ENCODE data around the gene FOXJ1. TPM values are rescaled to one million over a fixed set of nuclear protein-coding genes. Genes with fewer than 3 reads are reported as not detected.

Gene FOXJ1
- total RNA-seq, 1 donor from 2014 or later = not detected

DNA sequence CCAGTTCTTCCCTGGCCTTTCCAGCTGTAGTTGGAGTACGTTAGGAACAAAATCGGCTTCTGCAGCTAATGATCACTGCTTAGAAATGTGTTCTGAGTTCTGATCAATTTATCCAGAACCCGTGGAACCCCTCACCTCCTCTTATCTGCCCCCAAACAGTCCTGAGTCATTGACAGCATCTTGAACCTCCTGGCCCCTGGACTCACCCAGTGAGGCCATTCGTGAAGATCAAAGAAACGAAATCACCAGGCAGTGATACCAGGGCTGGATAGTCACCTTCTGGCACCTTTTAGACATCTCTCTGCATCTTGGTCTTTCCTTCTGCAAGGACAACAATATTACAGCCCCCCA lies 20.4 kb downstream of the FOXJ1 start:
- DNase-seq (ENCODE audit: low read depth) (no peak), FAIRE-seq (peak; percentile 76)
- H3K27me3 ChIP-seq (ENCODE audit: control insufficient read depth, insufficient read depth, low read length) = no peaks in the 10 kb centered on the region
- TF ChIP-seq, protein P1, sequence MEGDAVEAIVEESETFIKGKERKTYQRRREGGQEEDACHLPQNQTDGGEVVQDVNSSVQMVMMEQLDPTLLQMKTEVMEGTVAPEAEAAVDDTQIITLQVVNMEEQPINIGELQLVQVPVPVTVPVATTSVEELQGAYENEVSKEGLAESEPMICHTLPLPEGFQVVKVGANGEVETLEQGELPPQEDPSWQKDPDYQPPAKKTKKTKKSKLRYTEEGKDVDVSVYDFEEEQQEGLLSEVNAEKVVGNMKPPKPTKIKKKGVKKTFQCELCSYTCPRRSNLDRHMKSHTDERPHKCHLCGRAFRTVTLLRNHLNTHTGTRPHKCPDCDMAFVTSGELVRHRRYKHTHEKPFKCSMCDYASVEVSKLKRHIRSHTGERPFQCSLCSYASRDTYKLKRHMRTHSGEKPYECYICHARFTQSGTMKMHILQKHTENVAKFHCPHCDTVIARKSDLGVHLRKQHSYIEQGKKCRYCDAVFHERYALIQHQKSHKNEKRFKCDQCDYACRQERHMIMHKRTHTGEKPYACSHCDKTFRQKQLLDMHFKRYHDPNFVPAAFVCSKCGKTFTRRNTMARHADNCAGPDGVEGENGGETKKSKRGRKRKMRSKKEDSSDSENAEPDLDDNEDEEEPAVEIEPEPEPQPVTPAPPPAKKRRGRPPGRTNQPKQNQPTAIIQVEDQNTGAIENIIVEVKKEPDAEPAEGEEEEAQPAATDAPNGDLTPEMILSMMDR (IDR thresholded peaks at IDR 0.05; ENCODE audit: insufficient read depth, low read length, severe bottlenecking) = no peak
- no peak overlapping the region for H3K4me3 ChIP-seq (ENCODE audit: low read depth, low read length)
- no peaks in the 10 kb centered on the region for H3K36me3 ChIP-seq (ENCODE audit: control insufficient read depth, insufficient read depth, low read length)

DNA sequence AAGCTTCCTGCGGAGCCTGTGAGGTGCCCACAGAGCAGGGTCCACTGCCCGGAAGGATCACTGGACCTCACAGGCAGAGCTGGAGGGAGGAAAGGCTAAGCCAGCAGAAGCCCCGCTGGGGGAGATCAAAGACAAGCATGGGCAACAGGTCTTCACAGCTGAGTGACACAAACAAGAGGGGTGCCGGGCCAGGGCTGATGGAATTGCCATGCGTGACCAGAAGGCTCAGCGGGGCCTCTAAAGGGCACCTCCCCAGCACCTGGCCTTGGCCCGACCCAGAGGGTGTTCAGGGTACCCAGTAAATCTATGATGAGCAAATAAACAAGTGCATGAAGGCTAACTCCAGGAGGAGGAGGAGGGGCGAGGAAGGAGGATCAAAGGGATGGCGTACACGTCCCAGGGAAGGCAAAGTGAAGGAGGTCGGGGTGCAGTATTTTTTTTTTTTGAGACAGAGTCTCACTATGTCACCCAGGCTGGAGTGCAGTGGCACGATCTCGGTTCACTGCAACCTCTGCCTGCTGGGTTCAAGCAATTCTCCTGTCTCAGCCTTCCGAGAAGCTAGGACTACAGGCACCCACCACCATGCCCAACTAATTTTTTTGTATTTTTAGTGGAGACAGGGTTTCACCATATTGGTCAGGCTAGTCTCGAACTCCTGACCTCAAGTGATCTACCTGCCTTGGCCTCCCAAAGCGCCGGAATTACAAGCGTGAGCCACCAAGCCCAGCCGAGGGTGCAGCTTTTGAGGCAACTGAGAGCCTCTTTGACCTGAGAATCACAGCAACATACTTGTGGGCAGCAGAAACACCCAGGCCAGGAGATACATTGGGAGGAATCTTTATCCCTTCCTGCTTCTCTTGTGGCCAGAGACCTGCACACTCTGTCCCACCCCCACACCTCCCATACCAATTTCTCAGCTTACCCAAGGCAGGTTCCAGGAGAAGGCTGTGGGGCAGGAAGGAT lies 21.4 kb downstream of the FOXJ1 start:
- DNase-seq (ENCODE audit: low read depth) = no peak
- no peak for FAIRE-seq
- no peaks in the 10 kb centered on the region for H3K36me3 ChIP-seq (ENCODE audit: control insufficient read depth, insufficient read depth, low read length)
- TF ChIP-seq, protein P1 (IDR thresholded peaks at IDR 0.05; ENCODE audit: insufficient read depth, low read length, severe bottlenecking) = no peak
- no peaks in the 10 kb centered on the region for H3K27me3 ChIP-seq (ENCODE audit: control insufficient read depth, insufficient read depth, low read length)
- H3K4me3 ChIP-seq (ENCODE audit: low read depth, low read length) = no peak overlapping the region

DNA sequence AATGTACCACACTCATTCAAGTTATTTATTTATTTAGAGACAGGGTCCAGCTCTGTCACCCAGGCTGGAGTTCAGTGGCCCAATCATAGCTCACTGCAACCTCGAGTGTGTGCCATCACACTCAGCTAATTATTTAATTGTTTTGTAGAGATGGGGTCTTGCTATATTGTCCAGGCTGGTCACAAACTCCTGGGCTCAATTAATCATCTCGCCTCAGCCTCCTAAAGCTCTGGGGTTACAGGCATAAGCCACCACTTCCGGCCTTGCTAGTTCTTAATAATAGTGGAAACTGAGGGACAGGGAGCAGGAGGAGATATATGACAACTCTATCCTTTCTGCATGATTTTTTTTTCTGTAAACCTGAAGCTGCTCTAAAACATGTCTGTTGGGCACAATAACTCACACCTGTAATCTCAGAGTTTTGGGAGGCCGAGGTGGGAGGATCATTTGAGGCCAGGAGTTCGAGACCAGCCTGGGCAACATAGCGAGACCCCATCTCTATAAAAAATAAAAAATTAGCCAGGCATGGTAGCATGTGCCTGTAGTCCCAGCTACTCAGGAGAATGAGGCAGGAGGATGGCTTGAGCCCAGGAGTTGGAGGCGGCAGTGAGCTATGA lies 25.8 kb downstream of the FOXJ1 start:
- TF ChIP-seq, protein P1 (IDR thresholded peaks at IDR 0.05; ENCODE audit: insufficient read depth, low read length, severe bottlenecking) = no peak
- no peaks in the 10 kb centered on the region for H3K27me3 ChIP-seq (ENCODE audit: control insufficient read depth, insufficient read depth, low read length)
- H3K36me3 ChIP-seq (ENCODE audit: control insufficient read depth, insufficient read depth, low read length) = no peaks in the 10 kb centered on the region
- no peak for DNase-seq (ENCODE audit: low read depth)
- FAIRE-seq = no peak
- no peak overlapping the region for H3K4me3 ChIP-seq (ENCODE audit: low read depth, low read length)

DNA sequence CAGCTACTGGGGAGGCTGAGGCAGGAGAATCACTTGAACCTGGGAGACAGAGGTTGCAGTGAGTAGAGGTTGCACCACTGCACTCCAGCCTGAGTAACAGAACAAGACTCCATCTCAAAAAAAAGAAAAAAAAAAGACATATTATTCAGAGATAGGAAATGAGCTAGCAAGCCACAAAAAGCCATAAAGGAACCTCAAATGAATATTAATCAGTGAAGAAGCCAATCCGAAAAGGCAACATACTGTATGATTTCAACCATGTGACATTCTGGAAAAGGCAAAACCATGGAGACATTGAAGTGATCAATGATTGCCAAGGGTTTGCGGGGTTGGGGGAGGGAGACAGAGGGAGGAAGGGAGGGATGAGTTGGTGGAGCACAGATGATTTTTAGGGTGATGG lies 29.1 kb downstream of the FOXJ1 start:
- Histone ChIP-seq H3K27me3 (ENCODE audit: control insufficient read depth, insufficient read depth, low read length) (no peaks in the 10 kb centered on the region), H3K36me3 (ENCODE audit: control insufficient read depth, insufficient read depth, low read length) (no peaks in the 10 kb centered on the region), H3K4me3 (ENCODE audit: low read depth, low read length) (no peak overlapping the region)
- DNase-seq (ENCODE audit: low read depth) = no peak
- TF ChIP-seq, protein P1 (IDR thresholded peaks at IDR 0.05; ENCODE audit: insufficient read depth, low read length, severe bottlenecking) = no peak
- no peak for FAIRE-seq

DNA sequence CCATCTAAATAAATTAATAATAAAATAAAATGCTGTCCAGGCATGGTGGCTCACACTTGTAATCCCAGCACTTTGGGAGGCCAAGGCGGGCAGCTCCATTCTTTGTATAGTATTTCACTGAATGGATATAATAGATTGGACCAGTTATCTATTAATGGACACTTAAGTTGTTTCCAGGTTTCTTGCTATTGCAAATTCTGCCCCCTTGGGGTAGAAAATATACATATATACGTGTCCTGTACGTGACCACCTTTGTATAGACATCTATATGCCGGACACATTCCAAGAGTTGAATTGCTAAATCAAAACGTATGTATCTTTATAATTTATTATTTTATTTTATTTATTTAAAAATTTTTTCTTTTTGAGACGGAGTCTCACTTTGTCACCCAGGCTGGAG lies 33.5 kb downstream of the FOXJ1 start:
- TF ChIP-seq, protein P1 (IDR thresholded peaks at IDR 0.05; ENCODE audit: insufficient read depth, low read length, severe bottlenecking) = no peak
- DNase-seq (ENCODE audit: low read depth) (peak; percentile 33), FAIRE-seq (no peak)
- Histone ChIP-seq H3K27me3 (ENCODE audit: control insufficient read depth, insufficient read depth, low read length) (no peaks in the 10 kb centered on the region), H3K4me3 (ENCODE audit: low read depth, low read length) (no peak overlapping the region), H3K36me3 (ENCODE audit: control insufficient read depth, insufficient read depth, low read length) (no peaks in the 10 kb centered on the region)

Data from bronchial epithelial cell (primary cell).